Uterus (tissue), 2 donors: ENCODE results near the gene ZBTB40.

Experiments used
- POLR2A ChIP-seq, 2 donors: fragments of 450-650 bp; IDR thresholded peaks; one replicate each; pipeline ENCODE4 v1.6.1; 2016; ENCODE audit warnings: antibody characterized with exemption in 2 of 2, mild to moderate bottlenecking in 1 of 2, moderate library complexity in 1 of 2
- TF ChIP-seq, protein P1 (sequence below), 4 experiments: fragments of 200-600 bp in 2 of 4; fragments of 450-650 bp in 2 of 4; sonication (generic) in 2 of 4; IDR thresholded peaks; one replicate each; pipeline ENCODE4 v1.5.1; 2016 to 2019; ENCODE audit warnings: antibody characterized with exemption in 4 of 4, mild to moderate bottlenecking in 2 of 4, moderate library complexity in 1 of 4

DNA sequence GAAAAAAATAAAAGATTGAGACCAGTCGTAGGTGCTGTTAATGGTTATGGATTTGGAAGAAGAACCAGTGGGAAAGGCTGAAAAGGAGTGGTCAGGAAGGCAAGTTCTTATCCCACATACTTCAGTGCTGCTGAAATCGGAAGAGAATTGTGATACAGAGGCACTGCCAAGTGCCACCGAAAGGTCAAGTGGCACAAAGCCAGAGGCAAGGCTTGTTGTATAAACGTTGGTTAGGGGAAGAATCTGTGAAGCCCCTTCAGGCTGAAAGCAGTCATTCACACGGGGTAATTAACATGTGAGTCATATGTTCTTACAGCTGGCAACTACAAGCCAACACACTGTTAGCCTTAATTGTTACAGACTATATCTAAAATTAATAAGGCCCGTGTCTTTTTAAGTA lies 48.8 kb downstream of the ZBTB40 start:
- TF ChIP-seq, protein P1, sequence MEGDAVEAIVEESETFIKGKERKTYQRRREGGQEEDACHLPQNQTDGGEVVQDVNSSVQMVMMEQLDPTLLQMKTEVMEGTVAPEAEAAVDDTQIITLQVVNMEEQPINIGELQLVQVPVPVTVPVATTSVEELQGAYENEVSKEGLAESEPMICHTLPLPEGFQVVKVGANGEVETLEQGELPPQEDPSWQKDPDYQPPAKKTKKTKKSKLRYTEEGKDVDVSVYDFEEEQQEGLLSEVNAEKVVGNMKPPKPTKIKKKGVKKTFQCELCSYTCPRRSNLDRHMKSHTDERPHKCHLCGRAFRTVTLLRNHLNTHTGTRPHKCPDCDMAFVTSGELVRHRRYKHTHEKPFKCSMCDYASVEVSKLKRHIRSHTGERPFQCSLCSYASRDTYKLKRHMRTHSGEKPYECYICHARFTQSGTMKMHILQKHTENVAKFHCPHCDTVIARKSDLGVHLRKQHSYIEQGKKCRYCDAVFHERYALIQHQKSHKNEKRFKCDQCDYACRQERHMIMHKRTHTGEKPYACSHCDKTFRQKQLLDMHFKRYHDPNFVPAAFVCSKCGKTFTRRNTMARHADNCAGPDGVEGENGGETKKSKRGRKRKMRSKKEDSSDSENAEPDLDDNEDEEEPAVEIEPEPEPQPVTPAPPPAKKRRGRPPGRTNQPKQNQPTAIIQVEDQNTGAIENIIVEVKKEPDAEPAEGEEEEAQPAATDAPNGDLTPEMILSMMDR (IDR thresholded peaks at IDR 0.05), result no peak
- no peak for TF ChIP-seq POLR2A (IDR thresholded peaks at IDR 0.05)
